HG03521 (cell line): ENCODE results near the gene NTM.

ENCODE experiments used
- ATAC-seq: cut with Tn5 transposase; IDR thresholded peaks from one replicate; pipeline ENCODE4 v1.9.1; 2021; ENCODE audit warnings: mild to moderate bottlenecking, moderate library complexity; ENCODE audit not compliant: unreplicated experiment

NTM gene

GRCh38 chr11:132022733-132023478 lies 652.5 kb downstream of the NTM start:
- ATAC-seq, result no peak

- ATAC-seq, result peak; percentile 74
Measured at GRCh38 chr11:132024587-132025295, 654.3 kb downstream of the NTM start.

GRCh38 chr11:132026746-132027145 lies 656.3 kb downstream of the NTM start:
- ATAC-seq, result no peak

GRCh38 chr11:132028380-132029240 lies 658.2 kb downstream of the NTM start:
- ATAC-seq, result peak; percentile 73

GRCh38 chr11:132030896-132031295 lies 660.5 kb downstream of the NTM start:
- ATAC-seq, result no peak

GRCh38 chr11:132032555-132032954 lies 662.1 kb downstream of the NTM start:
- no peak for ATAC-seq

- ATAC-seq, result no peak
Measured at GRCh38 chr11:132033051-132033450, 662.6 kb downstream of the NTM start.

- no peak for ATAC-seq
Measured at GRCh38 chr11:132035228-132035627, 664.8 kb downstream of the NTM start.

GRCh38 chr11:132035766-132036165 lies 665.4 kb downstream of the NTM start:
- no peak for ATAC-seq

- no peak for ATAC-seq
Measured at GRCh38 chr11:132036220-132036619, 665.8 kb downstream of the NTM start.

GRCh38 chr11:132036746-132037466 lies 666.5 kb downstream of the NTM start:
- no peak for ATAC-seq

- no peak for ATAC-seq
Measured at GRCh38 chr11:132037467-132037862, 667.0 kb downstream of the NTM start.

GRCh38 chr11:132037956-132038355 lies 667.5 kb downstream of the NTM start:
- no peak for ATAC-seq

- no peak for ATAC-seq
Measured at GRCh38 chr11:132039521-132039920, 669.1 kb downstream of the NTM start.

GRCh38 chr11:132042296-132042695 lies 671.9 kb downstream of the NTM start:
- ATAC-seq, result no peak

GRCh38 chr11:132043714-132044113 lies 673.3 kb downstream of the NTM start:
- no peak for ATAC-seq

GRCh38 chr11:132045107-132045506 lies 674.7 kb downstream of the NTM start:
- no peak for ATAC-seq

GRCh38 chr11:132046288-132046865 lies 676.0 kb downstream of the NTM start:
- ATAC-seq, result no peak

GRCh38 chr11:132047167-132047566 lies 676.8 kb downstream of the NTM start:
- no peak for ATAC-seq

- no peak for ATAC-seq
Measured at GRCh38 chr11:132048040-132048439, 677.6 kb downstream of the NTM start.
